OCI-M1 (cell line): Measurements from ENCODE around the gene BCAP31.
"Not testable (repeated sequence)": the region's sequence is repeated elsewhere in the genome, so short reads cannot be mapped to it uniquely, and the experiment has no call there.

ENCODE experiments used
- DNase-seq: peaks from one replicate; lab custom pipeline; 2025; lab: John Stamatoyannopoulos, UW

The BCAP31 gene

GRCh38 chrX:153694687-153695270, 29.4 kb downstream of the BCAP31 start:
- no peak for DNase-seq

GRCh38 chrX:153694256-153694655, 29.9 kb downstream of the BCAP31 start:
- not testable (repeated sequence) for DNase-seq

- DNase-seq = no peak
These were observed 30.7 kb downstream of the BCAP31 start for GRCh38 chrX:153693216-153694086.

GRCh38 chrX:153692611-153693156, 31.5 kb downstream of the BCAP31 start:
- DNase-seq = no peak

GRCh38 chrX:153692003-153692402, 32.2 kb downstream of the BCAP31 start:
- DNase-seq = no peak

GRCh38 chrX:153691032-153691827, 33.0 kb downstream of the BCAP31 start:
- not testable (repeated sequence) for DNase-seq

GRCh38 chrX:153690466-153690865, 33.7 kb downstream of the BCAP31 start:
- no peak for DNase-seq

GRCh38 chrX:153689654-153690465, 34.3 kb downstream of the BCAP31 start:
- DNase-seq = peak; percentile 3

- no peak for DNase-seq
These were observed 35.1 kb downstream of the BCAP31 start for GRCh38 chrX:153688911-153689590.

GRCh38 chrX:153688506-153688905, 35.7 kb downstream of the BCAP31 start:
- no peak for DNase-seq

GRCh38 chrX:153688071-153688470, 36.1 kb downstream of the BCAP31 start:
- DNase-seq = no peak

- peak; percentile 59 for DNase-seq
These were observed 36.8 kb downstream of the BCAP31 start, which contains the start of gene SLC6A8 for GRCh38 chrX:153687121-153688039. Gene SLC6A8, plus strand, starts transcription at chrX:153687926. Its CDS starts 649 bp downstream, at chrX:153688575.

- peak; percentile 35 for DNase-seq
These were observed 37.5 kb downstream of the BCAP31 start for GRCh38 chrX:153686711-153687110.

GRCh38 chrX:153685751-153686696, 38.2 kb downstream of the BCAP31 start:
- DNase-seq = peak; percentile 37

- DNase-seq = no peak
These were observed 39.0 kb downstream of the BCAP31 start for GRCh38 chrX:153685156-153685536.

- no peak for DNase-seq
These were observed 39.6 kb downstream of the BCAP31 start for GRCh38 chrX:153684467-153685155.

- DNase-seq = not testable (repeated sequence)
These were observed 40.7 kb downstream of the BCAP31 start for GRCh38 chrX:153683486-153683885.

- no peak for DNase-seq
These were observed 43.0 kb downstream of the BCAP31 start for GRCh38 chrX:153681175-153681574.
